ENCODE measurements around the gene TIFAB. TPM values are rescaled to one million over a fixed set of nuclear protein-coding genes. Genes with fewer than 3 reads are reported as not detected.

TIFAB gene
- total RNA-seq, 4 donors from 2014 or later: 0.16 TPM; not detected in 3

DNA sequence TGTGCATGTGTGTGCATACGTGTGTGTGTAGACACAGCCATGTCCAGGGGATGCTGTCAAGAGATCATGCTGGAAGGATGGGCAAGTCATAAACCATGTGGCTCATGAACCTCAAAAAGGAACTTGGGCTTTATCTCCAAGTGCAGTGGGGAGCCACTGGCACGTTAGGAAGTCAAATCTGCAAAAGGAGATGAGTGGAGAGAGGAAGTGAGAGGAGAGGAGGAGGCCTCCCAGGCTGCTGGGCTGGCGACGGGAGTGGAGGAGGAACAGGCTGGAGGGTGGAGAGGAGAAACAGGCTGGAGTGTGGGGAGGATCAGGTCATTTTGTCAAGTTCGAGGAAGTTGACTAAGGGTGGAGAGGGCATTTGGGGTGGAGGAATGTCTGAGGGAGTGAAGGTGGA lies 29.2 kb upstream of the TIFAB start:
- H3K9me3 ChIP-seq: no peaks in the 10 kb centered on the region
- 54 to 62% methylated on average over 5 of the region's 5 CpGs for whole genome bisulfite sequencing, 2 donors (ENCODE audit: low coverage in 1 of 2)
- TF ChIP-seq POLR2A (IDR thresholded peaks at IDR 0.05) (no peak), EP300 (IDR thresholded peaks at IDR 0.05; ENCODE audit: low read depth) (no peak), POLR2AphosphoS5 (IDR thresholded peaks at IDR 0.05) (no peak)
- TF ChIP-seq, protein P1, sequence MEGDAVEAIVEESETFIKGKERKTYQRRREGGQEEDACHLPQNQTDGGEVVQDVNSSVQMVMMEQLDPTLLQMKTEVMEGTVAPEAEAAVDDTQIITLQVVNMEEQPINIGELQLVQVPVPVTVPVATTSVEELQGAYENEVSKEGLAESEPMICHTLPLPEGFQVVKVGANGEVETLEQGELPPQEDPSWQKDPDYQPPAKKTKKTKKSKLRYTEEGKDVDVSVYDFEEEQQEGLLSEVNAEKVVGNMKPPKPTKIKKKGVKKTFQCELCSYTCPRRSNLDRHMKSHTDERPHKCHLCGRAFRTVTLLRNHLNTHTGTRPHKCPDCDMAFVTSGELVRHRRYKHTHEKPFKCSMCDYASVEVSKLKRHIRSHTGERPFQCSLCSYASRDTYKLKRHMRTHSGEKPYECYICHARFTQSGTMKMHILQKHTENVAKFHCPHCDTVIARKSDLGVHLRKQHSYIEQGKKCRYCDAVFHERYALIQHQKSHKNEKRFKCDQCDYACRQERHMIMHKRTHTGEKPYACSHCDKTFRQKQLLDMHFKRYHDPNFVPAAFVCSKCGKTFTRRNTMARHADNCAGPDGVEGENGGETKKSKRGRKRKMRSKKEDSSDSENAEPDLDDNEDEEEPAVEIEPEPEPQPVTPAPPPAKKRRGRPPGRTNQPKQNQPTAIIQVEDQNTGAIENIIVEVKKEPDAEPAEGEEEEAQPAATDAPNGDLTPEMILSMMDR (IDR thresholded peaks at IDR 0.05): no peak
- DNase-seq: no peak
- H3K27ac ChIP-seq: no peak overlapping the region
- in situ Hi-C loops (cut with MboI; ENCODE audit: low pct_ligation_motif_present in 1 of 4, low pct_unique_long_range_greater_than_20kb in 1 of 4, low sequenced_read_pairs in 3 of 4): no loop called here
- intact Hi-C loops (cut with DNase I; ENCODE audit: low total_unique reads): loop anchor here (10.0 kb wide), 1 partner anchor 353 kb away; the partner anchor contains the start of gene SLC25A48
- peaks cover 41% of the 10 kb centered on the region for H3K27me3 ChIP-seq
- no peaks in the 10 kb centered on the region for H3K36me3 ChIP-seq
- H3K4me1 ChIP-seq: no peaks in the 10 kb centered on the region
- no peak overlapping the region for H3K4me3 ChIP-seq

DNA sequence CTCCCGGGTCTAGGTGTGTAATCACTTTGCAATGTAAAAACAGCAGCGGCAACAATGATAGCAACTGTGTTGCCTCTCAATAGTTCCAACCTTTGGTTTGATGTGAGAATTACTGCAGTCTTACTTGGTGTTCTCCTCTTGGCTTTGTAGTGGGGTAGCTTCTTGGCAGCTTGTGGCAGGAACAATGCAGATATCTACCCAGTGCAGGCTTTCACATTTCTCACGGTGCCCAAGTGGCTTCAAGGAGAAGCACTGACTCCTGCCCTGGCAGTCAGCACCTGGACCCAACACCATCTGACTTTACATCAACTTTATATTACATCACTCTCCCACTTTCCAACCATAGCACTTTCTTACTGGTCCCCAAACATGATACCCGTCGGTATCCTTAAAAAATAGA lies 28.4 kb upstream of the TIFAB start:
- H3K9me3 ChIP-seq: no peaks in the 10 kb centered on the region
- H3K4me3 ChIP-seq: no peak overlapping the region
- no peak for DNase-seq
- TF ChIP-seq, protein P1 (IDR thresholded peaks at IDR 0.05): no peak
- TF ChIP-seq EP300 (IDR thresholded peaks at IDR 0.05; ENCODE audit: low read depth) (no peak), POLR2AphosphoS5 (IDR thresholded peaks at IDR 0.05) (no peak), POLR2A (IDR thresholded peaks at IDR 0.05) (no peak)
- H3K27ac ChIP-seq: no peak overlapping the region
- H3K27me3 ChIP-seq: peaks cover 35% of the 10 kb centered on the region
- WGBS, 2 donors (ENCODE audit: low coverage in 1 of 2): 85 to 86% methylated on average over 4 to 5 of the region's 5 CpGs
- in situ Hi-C loops (cut with MboI; ENCODE audit: low pct_ligation_motif_present in 1 of 4, low pct_unique_long_range_greater_than_20kb in 1 of 4, low sequenced_read_pairs in 3 of 4) (no loop called here), intact Hi-C loops (cut with DNase I; ENCODE audit: low total_unique reads) (loop anchor here (10.0 kb wide), 1 partner anchor 354 kb away; the partner anchor contains the start of gene SLC25A48)
- no peaks in the 10 kb centered on the region for H3K4me1 ChIP-seq
- H3K36me3 ChIP-seq: no peaks in the 10 kb centered on the region

DNA sequence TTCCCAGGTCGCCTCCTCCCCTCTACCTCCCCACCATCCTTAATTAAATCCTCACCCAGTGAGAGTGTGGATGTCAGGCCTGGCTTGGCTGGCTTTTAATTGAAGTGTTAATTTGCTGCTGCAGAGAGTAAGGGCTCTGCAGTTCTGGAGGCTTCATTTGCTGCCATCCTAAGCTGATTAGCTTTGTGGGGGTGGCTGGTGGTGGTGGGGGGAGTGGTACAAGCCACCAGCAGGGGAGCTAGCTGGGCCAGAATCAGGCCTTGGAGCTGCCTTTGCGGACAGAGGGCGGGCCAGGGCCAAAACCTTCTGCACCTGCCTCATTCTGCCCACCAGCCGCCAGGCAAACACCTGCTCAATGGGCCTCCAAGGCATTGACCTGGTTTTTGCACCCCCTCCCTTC lies 26.8 kb upstream of the TIFAB start:
- no peak overlapping the region for H3K4me3 ChIP-seq
- in situ Hi-C loops (cut with MboI; ENCODE audit: low pct_ligation_motif_present in 1 of 4, low pct_unique_long_range_greater_than_20kb in 1 of 4, low sequenced_read_pairs in 3 of 4): no loop called here
- intact Hi-C loops (cut with DNase I; ENCODE audit: low total_unique reads): no loop called here
- no peaks in the 10 kb centered on the region for H3K36me3 ChIP-seq
- H3K27me3 ChIP-seq: peaks cover 29% of the 10 kb centered on the region
- no peaks in the 10 kb centered on the region for H3K4me1 ChIP-seq
- DNase-seq: no peak
- no peak overlapping the region for H3K27ac ChIP-seq
- WGBS, 2 donors (ENCODE audit: low coverage in 1 of 2): 68% methylated on average over 2 of the region's 4 CpGs; no CpG with 5 or more reads in 1 of the 2 donors
- H3K9me3 ChIP-seq: no peaks in the 10 kb centered on the region
- TF ChIP-seq POLR2A (IDR thresholded peaks at IDR 0.05) (no peak), POLR2AphosphoS5 (IDR thresholded peaks at IDR 0.05) (no peak), EP300 (IDR thresholded peaks at IDR 0.05; ENCODE audit: low read depth) (no peak)
- TF ChIP-seq, protein P1 (IDR thresholded peaks at IDR 0.05): no peak

DNA sequence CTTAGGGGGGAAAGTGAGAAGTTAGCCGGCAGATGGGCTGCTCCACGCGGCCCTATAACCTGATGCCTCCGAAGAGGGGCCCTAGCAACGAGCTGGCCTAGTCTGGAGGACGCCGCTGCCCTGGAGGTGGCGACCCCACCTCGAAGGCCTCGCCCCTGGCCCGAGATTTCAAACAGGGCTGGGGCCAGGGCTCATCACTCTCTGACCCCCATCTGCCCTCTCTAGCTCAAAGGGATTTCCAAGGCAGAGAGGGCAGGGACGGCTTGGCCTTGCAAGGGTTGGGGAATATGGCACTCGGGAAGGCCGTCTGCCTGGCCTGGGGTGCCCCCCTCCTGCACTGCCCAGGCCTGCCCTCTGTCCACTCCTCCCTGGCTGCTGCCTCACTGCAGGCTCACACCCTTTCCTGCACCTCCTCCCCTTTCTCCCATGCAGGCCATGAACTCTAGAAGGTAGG lies 25.5 kb upstream of the TIFAB start:
- TF ChIP-seq POLR2AphosphoS5 (IDR thresholded peaks at IDR 0.05) (no peak), EP300 (IDR thresholded peaks at IDR 0.05; ENCODE audit: low read depth) (no peak), POLR2A (IDR thresholded peaks at IDR 0.05) (no peak)
- TF ChIP-seq, protein P1 (IDR thresholded peaks at IDR 0.05): no peak
- Histone ChIP-seq H3K4me1 (no peaks in the 10 kb centered on the region), H3K27me3 (peaks cover 35% of the 10 kb centered on the region), H3K27ac (no peak overlapping the region), H3K9me3 (no peaks in the 10 kb centered on the region), H3K36me3 (no peaks in the 10 kb centered on the region), H3K4me3 (no peak overlapping the region)
- 69% methylated on average over 14 of the region's 14 CpGs; no CpG with 5 or more reads in 1 of the 2 donors for WGBS, 2 donors (ENCODE audit: low coverage in 1 of 2)
- no peak for DNase-seq
- in situ Hi-C loops (cut with MboI; ENCODE audit: low pct_ligation_motif_present in 1 of 4, low pct_unique_long_range_greater_than_20kb in 1 of 4, low sequenced_read_pairs in 3 of 4) (no loop called here), intact Hi-C loops (cut with DNase I; ENCODE audit: low total_unique reads) (no loop called here)

Measured in transverse colon (tissue), 4 donors.